Esophagus squamous epithelium (tissue), 5 donors: ENCODE results near the gene IL22RA1. TPM values are rescaled to one million over a fixed set of nuclear protein-coding genes. Genes with fewer than 3 reads are reported as not detected.

Experiments
- DNase-seq: peaks from one replicate; lab custom pipeline; 2025; lab: John Stamatoyannopoulos, UW
- H3K27ac ChIP-seq, 4 donors: fragments of 200-600 bp; sonication (generic); one replicate each; pipeline ENCODE4 v1.5.1; 2016 to 2019; ENCODE audit warnings: mild to moderate bottlenecking in 1 of 4
- H3K27me3 ChIP-seq, 4 donors: fragments of 200-600 bp; sonication (generic); 1 replicate in 3 of 4; 2 replicates in 1 of 4; pipeline versions ENCODE4 v1.5.1 to v1.6.0; 2017 to 2021; ENCODE audit warnings: antibody characterized with exemption in 1 of 4
- H3K36me3 ChIP-seq, 3 donors: fragments of 200-600 bp; sonication (generic); one replicate each; pipeline ENCODE4 v1.5.1; 2016 to 2019
- H3K4me1 ChIP-seq, 3 donors: fragments of 200-600 bp; sonication (generic); one replicate each; pipeline ENCODE4 v1.5.1; 2017 to 2019
- H3K4me3 ChIP-seq, 4 donors: fragments of 200-600 bp; sonication (generic); 1 replicate in 3 of 4; 2 replicates in 1 of 4; pipeline ENCODE4 v1.5.1; 2016 to 2019; ENCODE audit warnings: mild to moderate bottlenecking in 2 of 4, moderate library complexity in 1 of 4
- H3K9me3 ChIP-seq, 3 donors: fragments of 200-600 bp; sonication (generic); one replicate each; pipeline ENCODE4 v1.5.1; 2016 to 2019
- CTCF ChIP-seq, 6 experiments: fragments of 450-650 bp in 4 of 6; fragments of 200-600 bp in 2 of 6; sonication (generic) in 2 of 6; IDR thresholded peaks; one replicate each; pipeline ENCODE4 v1.5.1; 2016 to 2019; ENCODE audit warnings: antibody characterized with exemption in 6 of 6, mild to moderate bottlenecking in 4 of 6, moderate library complexity in 4 of 6
- POLR2A ChIP-seq, 4 donors: fragments of 450-650 bp; IDR thresholded peaks; one replicate each; pipeline ENCODE4 v1.6.1; 2017; ENCODE audit warnings: antibody characterized with exemption in 4 of 4, mild to moderate bottlenecking in 4 of 4, moderate library complexity in 3 of 4
- WGBS, 2 donors: methylation state at CpG; one replicate each; pipeline ENCODE4 v1.1.5; 2018; 5-methylcytosine and 5-hydroxymethylcytosine counted together
- intact Hi-C: fragments of 100-400 bp; cut with DNase I; formaldehyde crosslinking; loops from one replicate; pipeline ENCODE4 v1.15.0; 2022
- total RNA-seq, 4 donors: library from RNA; depleted of rRNA; stranded (reverse); fragments of >200 nt; gene quantifications; one replicate each; pipeline ENCODE4 v1.1.0, GENCODE V29; 2016
- donor health status: DM: yes; HTN: yes; CAD: no.

Gene IL22RA1
- total RNA-seq, 4 donors from 2014 or later, result 3.6 to 16.0 (median 10.5) TPM

GRCh38 chr1:24103879-24104278, 39.1 kb downstream of the IL22RA1 start:
- intact Hi-C loops, result no loop called here
- Histone ChIP-seq H3K4me1 (peaks cover 8 to 31% (median 17%) of the 10 kb centered on the region in 3 donors), H3K4me3 (no peak overlapping the region), H3K36me3 (no peaks in the 10 kb centered on the region), H3K27me3 (no peaks in the 10 kb centered on the region), H3K27ac (no peak overlapping the region), H3K9me3 (no peaks in the 10 kb centered on the region)
- 86 to 97% methylated on average over 3 of the region's 3 CpGs for WGBS, 2 donors
- no peak for DNase-seq
- no peak for TF ChIP-seq CTCF (IDR thresholded peaks at IDR 0.05)
- no peak for TF ChIP-seq POLR2A (IDR thresholded peaks at IDR 0.05)

GRCh38 chr1:24103408-24103807, 39.5 kb downstream of the IL22RA1 start:
- no peak for DNase-seq
- intact Hi-C loops, result no loop called here
- TF ChIP-seq POLR2A (IDR thresholded peaks at IDR 0.05) (no peak), CTCF (IDR thresholded peaks at IDR 0.05) (no peak)
- Histone ChIP-seq H3K4me3 (no peak overlapping the region), H3K27me3 (no peaks in the 10 kb centered on the region), H3K9me3 (no peaks in the 10 kb centered on the region), H3K36me3 (no peaks in the 10 kb centered on the region), H3K27ac (no peak overlapping the region), H3K4me1 (peaks cover 6 to 26% (median 12%) of the 10 kb centered on the region in 3 donors)
- WGBS, 2 donors, result 51 to 53% methylated on average over 3 of the region's 3 CpGs

- WGBS, 2 donors, result 66 to 74% methylated on average over 3 to 4 of the region's 8 CpGs
- no peak for TF ChIP-seq CTCF (IDR thresholded peaks at IDR 0.05)
- TF ChIP-seq POLR2A (IDR thresholded peaks at IDR 0.05), result no peak
- no peaks in the 10 kb centered on the region for H3K9me3 ChIP-seq
- intact Hi-C loops, result no loop called here
- H3K4me1 ChIP-seq, result peaks cover 2 to 22% (median 7%) of the 10 kb centered on the region in 3 donors
- H3K27me3 ChIP-seq, result no peaks in the 10 kb centered on the region
- no peak overlapping the region for H3K27ac ChIP-seq
- DNase-seq, result no peak
- H3K4me3 ChIP-seq, result no peak overlapping the region
- H3K36me3 ChIP-seq, result no peaks in the 10 kb centered on the region
Measured at GRCh38 chr1:24102961-24103360, 40.0 kb downstream of the IL22RA1 start.

- intact Hi-C loops, result no loop called here
- no peak overlapping the region for H3K4me3 ChIP-seq
- DNase-seq, result no peak
- peaks cover 0 to 16% (median 5%) of the 10 kb centered on the region in 3 donors for H3K4me1 ChIP-seq
- WGBS, 2 donors, result 47% methylated on average over 4 of the region's 9 CpGs; no CpG with 5 or more reads in 1 of the 2 donors
- no peaks in the 10 kb centered on the region for H3K27me3 ChIP-seq
- no peaks in the 10 kb centered on the region for H3K36me3 ChIP-seq
- H3K9me3 ChIP-seq, result no peaks in the 10 kb centered on the region
- no peak overlapping the region for H3K27ac ChIP-seq
- no peak for TF ChIP-seq CTCF (IDR thresholded peaks at IDR 0.05)
- TF ChIP-seq POLR2A (IDR thresholded peaks at IDR 0.05), result no peak
Measured at GRCh38 chr1:24101796-24102586, 40.9 kb downstream of the IL22RA1 start.

GRCh38 chr1:24100945-24101737, 41.8 kb downstream of the IL22RA1 start:
- H3K27me3 ChIP-seq, result no peaks in the 10 kb centered on the region
- H3K9me3 ChIP-seq, result no peaks in the 10 kb centered on the region
- no peaks in the 10 kb centered on the region for H3K36me3 ChIP-seq
- no peak overlapping the region for H3K27ac ChIP-seq
- intact Hi-C loops, result no loop called here
- 74 to 81% methylated on average over 8 to 9 of the region's 13 CpGs for WGBS, 2 donors
- H3K4me3 ChIP-seq, result no peak overlapping the region
- no peak for DNase-seq
- peaks cover 0 to 16% (median 5%) of the 10 kb centered on the region in 3 donors for H3K4me1 ChIP-seq
- no peak for TF ChIP-seq CTCF (IDR thresholded peaks at IDR 0.05)
- no peak for TF ChIP-seq POLR2A (IDR thresholded peaks at IDR 0.05)
